Renal cortex interstitium (tissue), 11 donors: ENCODE results near the gene PHACTR1. TPM values are rescaled to one million over a fixed set of nuclear protein-coding genes. Genes with fewer than 3 reads are reported as not detected.

Source experiments
- DNase-seq, 11 donors: peaks; one replicate each; pipeline ENCODE4 v3.0.0-alpha.2; 2013; ENCODE audit warnings: low read depth in 9 of 11, low spot score in 4 of 11; ENCODE audit errors: extremely low read depth in 1 of 11
- polyA plus RNA-seq, 3 donors: library from polyadenylated mRNA; unstranded; fragments of 120-200 nt; gene quantifications; one replicate each; pipeline ENCODE4 v1.2.1, GENCODE V29; 2013; ENCODE audit not compliant: insufficient read length in 3 of 3

PHACTR1 gene
- polyA plus RNA-seq, 3 donors = 13.6 to 23.2 (median 15.0) TPM

DNA sequence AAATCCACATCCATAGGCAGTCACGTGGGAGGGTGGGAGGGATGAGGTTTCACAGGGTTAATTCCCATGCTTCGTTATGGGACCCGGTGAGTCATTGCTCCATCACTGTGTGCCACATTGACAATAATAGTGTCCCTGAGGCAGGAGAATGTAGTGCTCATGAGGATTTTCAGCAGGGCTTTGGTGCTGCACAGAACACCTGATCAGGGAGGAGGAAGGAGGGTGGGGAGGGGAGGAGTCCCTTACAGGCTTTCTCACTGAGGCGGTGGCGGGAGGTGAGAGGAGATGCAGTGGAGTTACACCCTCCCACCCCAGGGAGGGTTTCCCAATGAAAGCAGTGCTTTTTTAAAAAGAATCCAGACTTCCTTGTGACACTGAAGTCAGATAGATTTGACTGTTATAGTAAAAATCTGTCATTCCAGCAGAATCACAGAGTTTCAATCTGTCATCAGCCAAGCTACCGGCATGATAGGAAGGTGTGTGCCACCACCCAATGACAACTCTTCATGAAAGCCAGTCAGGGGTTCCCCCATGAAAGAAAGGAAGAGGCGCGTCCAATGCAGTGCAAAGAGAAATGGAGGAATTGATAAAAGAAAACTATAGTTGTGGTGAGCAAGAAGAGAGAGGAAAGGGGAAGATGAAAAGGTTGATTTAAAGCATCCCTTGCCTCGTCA lies 467.0 kb downstream of the PHACTR1 start:
- no peak for DNase-seq

DNA sequence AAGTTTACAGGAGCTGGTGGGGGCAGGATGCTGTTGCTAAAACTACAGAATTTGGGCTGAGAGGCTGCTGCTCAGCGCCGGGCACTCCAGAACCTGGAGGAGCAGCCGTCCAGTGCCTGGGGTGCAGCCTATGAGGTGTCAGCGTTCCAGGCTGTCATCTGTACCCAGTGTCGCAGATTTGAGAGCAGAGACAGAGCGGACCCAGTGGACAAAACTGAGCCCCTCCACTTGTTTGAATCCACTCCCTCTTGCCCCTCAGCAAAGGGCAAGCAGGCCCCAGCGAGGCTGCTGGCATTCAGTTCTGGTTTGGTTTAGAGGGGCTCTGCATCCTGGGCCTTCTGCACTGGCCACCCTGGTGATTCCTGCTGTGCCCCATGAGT lies 467.5 kb downstream of the PHACTR1 start:
- no peak for DNase-seq

DNA sequence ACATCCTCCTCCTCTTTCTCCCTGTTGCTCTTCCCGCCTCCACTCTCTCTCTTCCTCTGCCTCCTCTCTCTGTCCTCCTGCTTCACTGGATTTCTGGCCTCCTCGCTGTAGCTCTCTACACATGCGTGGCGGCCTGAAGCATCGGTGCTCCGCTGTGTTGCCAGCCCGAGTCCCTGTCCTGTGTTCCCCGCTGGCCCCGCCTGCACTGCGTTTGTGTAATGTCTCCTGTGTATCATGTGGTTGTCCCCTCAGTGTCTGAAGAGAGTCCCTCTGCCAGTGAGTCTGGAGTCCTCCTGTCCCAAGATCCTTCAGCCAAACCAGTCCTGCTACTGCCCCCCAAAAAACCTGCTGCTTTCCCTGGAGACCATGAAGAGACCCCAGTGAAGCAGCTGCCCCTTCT lies 468.0 kb downstream of the PHACTR1 start:
- no peak for DNase-seq

DNA sequence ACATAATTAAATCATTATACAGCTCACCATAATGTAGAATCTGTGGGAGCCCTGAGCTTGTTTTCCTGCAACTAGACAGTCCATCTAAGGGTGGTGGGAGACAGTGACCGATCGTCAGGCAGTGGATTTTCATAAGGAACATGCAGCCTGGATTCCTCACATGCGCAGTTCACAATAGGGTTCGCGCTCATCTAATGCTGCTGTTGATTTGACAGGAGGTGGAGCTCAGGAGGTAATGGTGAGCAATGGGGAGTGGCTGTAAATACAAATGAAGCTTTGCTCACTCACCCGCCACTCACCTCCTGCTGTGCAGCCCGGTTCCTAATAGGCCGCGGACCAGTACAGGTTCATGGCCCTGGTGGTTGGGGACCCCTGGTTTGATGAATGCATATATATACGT lies 470.3 kb downstream of the PHACTR1 start:
- no peak for DNase-seq

DNA sequence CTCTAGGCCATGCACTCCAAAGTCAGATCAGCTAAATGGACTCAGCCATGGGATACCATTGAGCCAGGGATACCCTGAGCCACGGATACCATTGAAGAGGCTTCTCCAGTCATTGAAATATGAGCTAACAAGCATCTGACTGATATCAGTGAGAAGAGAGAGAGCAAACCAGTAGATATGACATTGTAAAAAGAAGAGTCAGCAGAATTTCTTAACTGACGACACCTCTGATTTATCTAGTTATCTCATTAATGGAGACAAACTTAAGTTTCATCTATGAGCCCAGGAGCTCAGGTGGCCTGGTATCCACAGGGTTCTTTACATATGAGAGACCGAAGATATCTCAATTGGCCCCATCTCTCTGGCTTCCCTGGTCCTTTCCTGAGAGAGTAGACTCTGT lies 471.1 kb downstream of the PHACTR1 start:
- DNase-seq = no peak

DNA sequence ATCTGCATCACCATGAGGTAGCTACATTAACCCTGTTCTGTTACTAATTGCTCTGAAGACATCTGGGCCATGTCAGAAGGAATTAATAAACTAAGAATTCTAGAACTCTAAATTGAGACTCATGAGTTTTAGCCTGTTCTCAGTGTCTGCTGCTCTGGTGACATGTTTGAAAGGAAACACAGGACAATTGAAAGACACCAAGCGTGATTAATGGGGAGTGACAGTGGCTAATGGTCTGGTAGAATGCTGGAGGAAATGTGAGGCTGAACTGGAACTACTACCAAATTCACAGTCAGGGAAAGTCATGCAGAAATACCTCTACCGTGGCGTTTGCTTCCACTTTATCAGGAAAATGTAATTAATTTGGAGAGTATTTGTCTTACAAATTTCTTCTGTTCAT lies 471.7 kb downstream of the PHACTR1 start:
- DNase-seq = peak in 6 of 11 donors; percentile 20 to 52 (median 28)

DNA sequence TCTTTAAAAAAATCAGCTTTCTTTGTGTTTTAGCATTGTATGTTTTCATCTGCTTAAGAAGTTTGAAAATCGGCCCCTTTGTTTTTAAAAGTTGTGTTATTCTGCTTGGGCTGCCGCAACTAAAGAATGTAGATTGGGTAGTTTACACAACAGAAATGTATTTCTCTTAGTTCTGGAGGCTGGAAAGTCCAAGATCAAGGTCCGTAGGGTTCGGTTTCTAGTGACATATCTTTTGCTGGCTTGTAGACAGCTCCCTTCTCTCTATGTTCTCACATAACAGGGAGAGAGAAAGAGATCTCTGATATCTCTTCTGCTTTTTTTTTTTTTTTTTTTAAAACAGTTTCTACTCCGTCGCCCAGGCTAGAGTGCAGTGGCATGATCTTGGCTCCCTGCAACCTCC lies 473.1 kb downstream of the PHACTR1 start:
- DNase-seq = no peak

DNA sequence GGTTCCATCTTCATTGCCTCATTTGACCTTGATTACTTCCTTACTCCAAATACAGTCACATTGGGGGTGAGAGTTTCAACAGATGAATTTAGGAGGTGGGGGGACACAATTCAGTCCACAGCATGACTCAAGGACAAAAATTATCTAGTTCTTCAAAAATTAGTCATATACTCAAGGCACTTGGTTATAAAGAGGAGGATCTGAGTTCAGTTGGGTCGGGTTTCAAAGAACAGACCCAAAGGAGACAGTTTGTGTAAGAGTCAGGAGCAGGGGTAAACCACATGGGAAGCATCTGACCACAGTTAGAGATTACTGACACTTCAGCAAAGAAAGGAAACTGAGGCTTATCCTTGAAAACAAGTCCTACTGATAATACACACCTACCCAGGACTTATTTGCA lies 473.8 kb downstream of the PHACTR1 start:
- no peak for DNase-seq

DNA sequence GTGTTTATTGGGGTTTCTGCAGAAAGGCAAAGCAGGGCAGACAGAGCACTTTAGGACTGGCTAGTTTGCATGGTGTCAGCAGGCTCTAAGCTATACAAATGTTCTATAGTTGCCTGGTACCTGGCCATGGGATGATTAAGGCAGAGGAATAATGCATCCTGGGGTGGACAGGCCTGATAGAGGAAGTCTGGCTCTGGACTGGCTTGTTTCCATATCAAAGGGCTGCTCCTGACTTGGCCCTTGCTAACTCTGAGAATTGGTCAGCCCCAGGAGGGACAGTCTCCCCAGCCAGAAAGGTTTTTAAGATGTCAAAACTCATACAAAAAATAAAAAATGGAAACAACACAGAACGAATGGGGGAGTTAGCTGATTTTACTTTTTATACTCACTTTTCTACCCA lies 474.9 kb downstream of the PHACTR1 start:
- DNase-seq = no peak

DNA sequence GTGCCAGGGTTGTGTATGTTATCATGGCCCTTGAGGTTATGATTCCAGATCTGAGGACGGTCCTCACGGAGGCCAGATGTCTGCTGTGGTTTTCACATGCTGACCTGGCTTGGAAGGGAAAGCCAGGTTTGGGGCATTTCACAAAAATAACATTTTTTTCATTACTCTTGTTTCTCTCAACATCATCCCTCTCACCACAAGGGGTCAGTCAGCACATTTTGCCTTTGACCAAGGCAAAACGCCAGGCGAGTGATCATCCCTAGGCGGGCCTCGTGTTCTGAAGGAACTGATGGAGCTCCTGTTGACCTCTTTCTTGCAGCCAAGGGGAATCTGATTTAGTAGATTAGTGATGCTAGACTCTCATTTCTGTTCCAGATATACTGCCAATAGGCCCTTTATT lies 478.3 kb downstream of the PHACTR1 start:
- DNase-seq = peak in 6 of 11 donors; percentile 27 to 52 (median 34)

DNA sequence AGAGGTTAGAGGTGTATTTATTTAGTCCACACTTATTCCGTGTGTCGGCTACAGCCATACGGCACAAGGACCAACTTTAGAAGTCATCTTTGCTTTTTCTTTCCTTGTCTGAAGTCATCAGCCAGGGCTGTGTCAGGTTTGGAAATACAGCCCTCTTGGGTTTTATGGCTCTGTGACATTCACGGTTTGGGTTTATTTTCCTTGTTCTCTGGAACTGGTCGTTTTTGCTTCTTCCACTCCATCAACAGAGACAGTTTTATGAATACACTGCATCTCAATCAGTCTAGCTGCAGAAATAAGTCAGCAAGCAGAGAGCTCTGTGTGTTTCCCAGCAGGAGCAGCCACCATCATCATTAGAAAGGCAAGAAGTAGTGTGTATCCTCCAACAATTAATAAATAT lies 479.2 kb downstream of the PHACTR1 start:
- peak in 8 of 11 donors; percentile 24 to 57 (median 38) for DNase-seq

DNA sequence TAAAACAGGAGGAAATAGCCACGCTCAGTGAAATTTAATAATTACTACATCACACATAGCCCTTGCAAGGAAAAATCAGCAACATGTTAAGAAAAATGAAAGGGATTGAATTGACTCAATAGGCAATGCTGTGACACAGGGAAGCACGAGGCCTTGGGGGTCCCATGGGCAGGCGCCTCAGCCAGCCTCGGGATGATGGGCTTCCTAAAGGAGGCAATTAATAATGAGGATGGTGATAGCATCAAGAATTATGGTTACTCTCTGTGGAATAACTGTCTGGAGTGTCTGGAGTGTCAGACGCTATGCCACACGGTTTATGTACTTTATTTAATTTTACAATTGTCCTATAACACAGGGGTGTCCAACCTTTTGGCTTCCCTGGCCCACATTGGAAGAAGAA lies 481.6 kb downstream of the PHACTR1 start:
- DNase-seq = no peak

DNA sequence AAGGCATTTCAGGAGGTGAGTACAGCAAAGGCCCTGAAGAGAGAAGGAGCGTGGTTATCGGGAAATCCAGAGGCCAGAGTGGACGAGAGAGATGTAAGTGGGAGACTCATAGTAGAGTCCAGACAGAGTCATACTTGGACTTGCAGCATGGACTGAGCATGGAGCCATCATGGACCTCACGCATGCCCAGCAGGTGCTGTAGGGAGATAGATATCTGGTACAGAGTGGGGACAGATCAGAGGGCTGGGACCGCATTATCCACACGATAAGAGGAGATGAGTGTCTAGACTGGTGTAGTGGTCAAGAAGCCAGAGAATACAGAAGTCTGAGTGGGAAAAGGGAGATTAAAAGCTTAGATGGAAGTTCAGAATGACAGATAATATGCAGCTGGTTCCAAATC lies 484.8 kb downstream of the PHACTR1 start:
- no peak for DNase-seq

DNA sequence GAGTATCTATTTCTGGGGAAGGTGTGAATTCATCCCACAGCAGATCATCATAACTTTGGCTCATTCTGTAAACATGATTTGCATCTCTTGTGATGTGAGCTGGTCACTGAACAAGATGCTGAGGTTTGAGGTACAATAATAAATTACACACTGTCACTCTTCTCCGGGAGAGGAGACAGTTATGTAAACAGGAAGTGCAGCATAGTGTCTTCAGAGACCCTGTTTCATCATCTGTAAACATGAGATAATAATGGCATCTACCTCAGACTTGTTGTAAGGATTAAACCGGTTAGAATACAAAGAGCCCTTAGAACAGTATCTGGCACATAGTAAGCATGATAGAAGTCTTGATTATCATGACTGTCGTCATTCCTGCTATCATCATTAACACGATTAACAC lies 486.6 kb downstream of the PHACTR1 start:
- no peak for DNase-seq

DNA sequence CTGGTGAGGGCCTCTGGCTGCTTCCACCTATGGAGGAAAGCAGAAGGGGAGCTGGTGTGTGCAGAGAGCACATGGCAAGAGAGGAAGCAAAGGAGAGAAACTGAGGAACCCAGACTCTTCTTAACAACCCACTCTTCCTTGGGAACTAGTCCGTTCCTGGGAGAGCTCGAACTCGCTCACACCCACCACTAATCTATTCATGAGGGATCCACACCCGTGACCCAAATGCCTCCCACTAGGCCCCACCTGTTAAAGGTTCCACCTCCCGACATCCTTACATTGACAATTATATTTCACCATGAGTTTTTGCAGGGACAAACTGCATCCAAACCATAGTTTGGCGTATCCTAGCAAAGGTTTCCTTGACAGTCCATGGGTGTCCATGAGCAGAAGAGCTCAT lies 488.5 kb downstream of the PHACTR1 start:
- no peak for DNase-seq

DNA sequence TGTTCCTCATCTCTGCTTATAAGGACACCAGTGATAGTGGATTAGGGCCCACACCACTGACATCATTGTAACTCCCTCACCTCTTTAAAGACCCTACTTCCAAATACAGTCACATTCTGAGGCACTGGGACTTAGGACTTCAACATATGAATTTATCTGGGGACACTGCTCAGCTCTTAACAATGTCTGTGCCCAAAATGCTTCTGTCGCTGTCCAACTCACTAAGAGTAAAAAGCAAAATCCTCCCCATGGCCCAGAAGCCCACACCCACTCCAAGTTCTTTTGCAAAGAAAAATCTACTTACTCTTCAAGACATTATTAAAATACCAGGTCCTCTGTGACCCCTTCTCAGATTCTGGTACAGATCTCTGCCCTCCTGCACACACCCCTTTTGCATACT lies 495.5 kb downstream of the PHACTR1 start:
- DNase-seq = no peak

DNA sequence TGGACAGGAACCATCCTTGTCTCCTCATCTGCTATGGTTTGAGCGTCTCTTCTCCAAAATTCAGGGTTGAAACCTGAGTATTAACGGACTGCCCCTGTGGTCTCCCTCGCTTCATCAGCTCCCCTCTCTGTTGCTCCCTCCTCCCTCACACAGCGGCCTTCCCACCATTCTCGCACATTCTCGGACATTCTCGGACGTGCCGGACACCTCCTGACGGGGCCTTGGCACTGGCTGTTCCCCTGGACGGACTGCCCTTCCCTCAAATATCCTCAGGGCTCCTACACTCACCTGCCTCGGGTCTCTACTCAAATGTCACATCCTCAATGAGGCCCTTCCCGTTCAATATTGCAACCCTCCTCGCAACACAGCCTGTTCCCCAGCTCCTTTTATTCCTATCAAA lies 496.0 kb downstream of the PHACTR1 start:
- DNase-seq = no peak

DNA sequence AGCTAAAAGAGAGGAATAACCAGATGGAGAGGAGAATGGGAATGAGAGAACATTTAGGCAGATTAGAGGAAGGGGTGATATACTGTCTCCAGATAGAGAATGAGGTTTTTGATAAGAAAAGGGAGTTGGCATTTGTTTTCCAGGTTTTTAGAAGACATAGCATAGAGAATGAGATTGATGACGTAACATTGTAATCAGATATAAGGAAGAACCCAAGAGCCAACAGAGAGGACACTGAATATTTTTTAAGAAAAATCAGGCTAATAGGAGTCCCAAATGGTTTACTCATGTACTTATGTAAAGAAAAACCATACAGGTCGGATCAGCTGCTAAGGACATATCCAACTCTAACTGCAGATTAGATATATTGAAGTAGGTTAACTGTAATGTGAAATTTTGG lies 498.8 kb downstream of the PHACTR1 start:
- no peak for DNase-seq

DNA sequence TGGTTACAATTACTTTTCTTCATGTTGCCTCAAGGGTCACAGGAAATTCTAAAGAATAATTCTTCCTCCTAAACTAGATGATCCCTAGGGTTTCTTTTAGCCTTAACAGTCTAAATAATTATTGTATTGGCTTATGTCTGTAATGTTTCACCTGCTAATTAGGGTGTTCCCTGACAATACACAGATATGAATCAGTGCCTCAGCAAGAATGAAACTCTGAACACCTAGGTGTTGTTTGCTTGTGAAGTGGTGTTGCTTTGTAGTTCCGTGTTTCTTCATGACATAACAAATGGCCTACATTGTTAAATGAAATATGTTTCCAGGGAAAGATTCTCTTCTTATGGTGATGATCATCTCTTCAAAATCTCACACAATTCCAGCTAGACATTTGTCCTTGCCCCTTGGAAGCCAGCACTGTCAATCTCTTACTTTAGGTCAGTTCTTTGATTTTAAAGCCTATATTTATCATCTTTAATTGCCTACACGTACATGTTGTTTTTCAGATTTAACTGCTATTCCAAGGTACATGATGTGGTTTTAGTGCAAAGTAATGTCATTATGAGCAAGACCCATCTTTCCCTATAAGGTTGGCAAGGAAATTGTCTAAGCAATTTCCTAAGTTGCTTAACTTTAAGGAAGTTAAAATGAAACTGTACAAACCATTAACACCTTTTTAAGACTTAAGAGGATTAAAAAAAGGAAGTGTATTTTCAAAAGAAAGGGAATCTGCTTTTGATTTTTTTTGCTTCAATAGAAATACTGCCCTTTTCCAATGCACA lies 499.9 kb downstream of the PHACTR1 start:
- no peak for DNase-seq

DNA sequence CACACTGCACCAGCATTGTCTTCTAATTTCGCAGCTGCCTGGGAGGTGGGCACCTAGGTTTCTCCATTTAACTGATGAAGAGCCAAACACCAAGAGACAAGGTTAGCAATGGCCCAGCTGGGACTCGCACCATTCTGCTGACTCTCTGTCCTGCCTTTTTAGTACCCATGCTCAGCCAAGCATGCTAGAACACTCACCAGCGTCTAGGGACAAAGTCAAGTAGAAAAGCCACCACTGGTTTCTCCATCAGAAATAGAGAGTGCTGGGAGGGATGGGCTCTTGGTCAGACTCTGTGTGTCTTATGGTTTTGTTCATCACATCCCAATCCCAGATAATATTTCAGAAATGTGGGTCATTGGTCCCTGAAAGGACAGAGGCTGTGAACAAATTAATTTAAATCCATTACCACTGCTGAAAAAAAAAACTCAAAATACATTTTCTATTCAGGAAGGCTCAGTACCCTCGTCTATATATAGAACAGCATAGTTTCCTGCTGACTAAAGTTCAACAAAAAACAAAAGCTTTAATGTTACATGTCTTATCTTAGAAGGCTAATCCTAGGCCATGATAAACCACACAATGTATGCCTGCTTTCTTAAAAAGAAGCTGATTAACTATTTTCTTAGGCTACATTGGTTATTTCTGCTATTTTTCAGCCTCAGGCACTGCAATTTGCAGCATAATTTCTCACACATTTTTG lies 500.8 kb downstream of the PHACTR1 start:
- DNase-seq = no peak
